Stimulated activated CD8-positive, alpha-beta memory T cell treated with anti-CD3 and anti-CD28 coated beads, Interleukin-7, amount 100 ng/mL, for 1 hour (primary cell): ENCODE results near the gene APIP.

Experiments
- DNase-seq, 2 donors: peaks; one replicate each; pipeline ENCODE4 v3.0.0-alpha.2; 2020; ENCODE audit warnings: low read depth in 2 of 2

The APIP gene

GRCh38 chr11:34916015-34916842, at the start of gene APIP, which contains the start of gene PDHX:
APIP (minus strand) TSS chr11:34916379; CDS start chr11:34916284, 95 bp downstream.
PDHX (plus strand) TSS chr11:34916618; CDS start chr11:34916656, 38 bp downstream.
- peak; percentile 79 to 90 for DNase-seq

- DNase-seq = no peak
These were observed 48.6 kb upstream of the APIP start for GRCh38 chr11:34964610-34965331.

GRCh38 chr11:34963351-34963750, 47.2 kb upstream of the APIP start:
- no peak for DNase-seq

- DNase-seq = no peak
These were observed 45.9 kb upstream of the APIP start for GRCh38 chr11:34962034-34962433.

- no peak for DNase-seq
These were observed 44.1 kb upstream of the APIP start for GRCh38 chr11:34960277-34960676.

- DNase-seq = no peak
These were observed 43.6 kb upstream of the APIP start for GRCh38 chr11:34959770-34960169.

GRCh38 chr11:34957606-34958005, 41.4 kb upstream of the APIP start:
- DNase-seq = no peak

- no peak for DNase-seq
These were observed 41.0 kb upstream of the APIP start for GRCh38 chr11:34957206-34957605.

- no peak for DNase-seq
These were observed 37.8 kb upstream of the APIP start for GRCh38 chr11:34953955-34954354.

- no peak for DNase-seq
These were observed 32.5 kb upstream of the APIP start for GRCh38 chr11:34948696-34949095.

- DNase-seq = no peak
These were observed 28.5 kb upstream of the APIP start for GRCh38 chr11:34944692-34945091.

GRCh38 chr11:34941688-34942087, 25.5 kb upstream of the APIP start:
- no peak for DNase-seq

- no peak for DNase-seq
These were observed 24.0 kb upstream of the APIP start for GRCh38 chr11:34940026-34940677.

- DNase-seq = no peak
These were observed 22.4 kb upstream of the APIP start for GRCh38 chr11:34938611-34939010.

GRCh38 chr11:34936945-34937629, 20.9 kb upstream of the APIP start:
- no peak for DNase-seq

- no peak for DNase-seq
These were observed 13.9 kb upstream of the APIP start for GRCh38 chr11:34929794-34930763.

- no peak for DNase-seq
These were observed 12.9 kb upstream of the APIP start for GRCh38 chr11:34928960-34929680.

GRCh38 chr11:34928268-34928959, 12.2 kb upstream of the APIP start:
- DNase-seq = no peak

GRCh38 chr11:34926831-34927132, 10.6 kb upstream of the APIP start:
- no peak for DNase-seq
